ENCODE results near the gene ASMTL. TPM values are rescaled to one million over a fixed set of nuclear protein-coding genes. Genes with fewer than 3 reads are reported as not detected.

ASMTL gene
- total RNA-seq, 1 experiment from 2014 or later, result 42.7 TPM

DNA sequence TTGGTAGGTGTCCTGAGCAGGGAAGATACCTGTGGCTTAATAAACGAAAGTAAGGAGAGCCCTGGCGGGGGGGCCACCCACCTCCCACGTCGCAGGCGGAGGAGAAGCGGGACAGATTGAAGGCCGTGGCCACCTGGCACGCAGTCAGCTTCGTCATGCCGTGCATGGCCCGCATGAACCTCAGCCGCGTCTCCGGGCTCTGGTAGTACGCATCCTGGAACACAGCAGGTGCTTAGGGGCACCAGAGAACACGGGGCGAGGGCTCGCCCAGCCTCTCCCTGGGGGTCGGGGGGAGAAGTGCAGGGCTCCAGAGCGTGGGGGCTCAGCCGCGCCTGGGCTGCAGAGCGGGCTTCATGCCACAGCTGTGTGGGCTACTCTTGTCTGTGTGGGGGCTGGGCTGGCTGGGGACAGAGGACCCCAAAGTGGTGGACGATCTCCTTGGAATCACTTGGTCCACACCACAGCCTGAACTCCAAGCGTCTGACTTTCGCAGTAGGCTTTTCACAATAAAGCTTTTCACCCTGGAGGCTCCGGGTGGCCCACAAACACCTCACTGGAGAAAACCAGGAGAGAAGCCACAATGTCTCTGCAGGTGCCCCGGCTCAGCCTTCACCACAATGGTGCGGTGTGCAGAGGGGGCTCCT lies 33.7 kb downstream of the ASMTL start:
- no peak for TF ChIP-seq EZH2 (IDR thresholded peaks at IDR 0.05; ENCODE audit: low read depth)
- TF ChIP-seq, protein P1, sequence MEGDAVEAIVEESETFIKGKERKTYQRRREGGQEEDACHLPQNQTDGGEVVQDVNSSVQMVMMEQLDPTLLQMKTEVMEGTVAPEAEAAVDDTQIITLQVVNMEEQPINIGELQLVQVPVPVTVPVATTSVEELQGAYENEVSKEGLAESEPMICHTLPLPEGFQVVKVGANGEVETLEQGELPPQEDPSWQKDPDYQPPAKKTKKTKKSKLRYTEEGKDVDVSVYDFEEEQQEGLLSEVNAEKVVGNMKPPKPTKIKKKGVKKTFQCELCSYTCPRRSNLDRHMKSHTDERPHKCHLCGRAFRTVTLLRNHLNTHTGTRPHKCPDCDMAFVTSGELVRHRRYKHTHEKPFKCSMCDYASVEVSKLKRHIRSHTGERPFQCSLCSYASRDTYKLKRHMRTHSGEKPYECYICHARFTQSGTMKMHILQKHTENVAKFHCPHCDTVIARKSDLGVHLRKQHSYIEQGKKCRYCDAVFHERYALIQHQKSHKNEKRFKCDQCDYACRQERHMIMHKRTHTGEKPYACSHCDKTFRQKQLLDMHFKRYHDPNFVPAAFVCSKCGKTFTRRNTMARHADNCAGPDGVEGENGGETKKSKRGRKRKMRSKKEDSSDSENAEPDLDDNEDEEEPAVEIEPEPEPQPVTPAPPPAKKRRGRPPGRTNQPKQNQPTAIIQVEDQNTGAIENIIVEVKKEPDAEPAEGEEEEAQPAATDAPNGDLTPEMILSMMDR (conservative IDR thresholded peaks at IDR 0.05), result no peak
- no peaks in the 10 kb centered on the region for H4K20me1 ChIP-seq (ENCODE audit: insufficient read depth)
- no TSS peak for BruUV-seq (replicated peaks)
- peaks cover 30% of the 10 kb centered on the region; the same call in 1 of the 2 replicates for H3F3A ChIP-seq (ENCODE audit: insufficient read depth, low read depth)
- H3K4me1 ChIP-seq (replicated peaks; ENCODE audit: insufficient read depth), result no peaks in the 10 kb centered on the region
- no peak overlapping the region for H3K4me3 ChIP-seq
- H3K9me2 ChIP-seq (ENCODE audit: insufficient read depth), result no peaks in the 10 kb centered on the region
- intact Hi-C loops (cut with micrococcal nuclease; ENCODE audit: unreplicated experiment), result no loop called here
- no peaks in the 10 kb centered on the region for H3K27me3 ChIP-seq (ENCODE audit: insufficient read depth, low read depth)
- H3K4me2 ChIP-seq, result no peak overlapping the region
- no peak for DNase-seq
- CTCF ChIA-PET, result no interaction called here
- no peak overlapping the region for H3K27ac ChIP-seq
- no peak overlapping the region for H2AFZ ChIP-seq
- H3K9me3 ChIP-seq (ENCODE audit: insufficient read depth, low read depth), result 0 out of 2 replicates have a peak, but pooled peaks cover 6% of the 10 kb centered on the region
- H3K36me3 ChIP-seq (ENCODE audit: low read depth), result 0 out of 2 replicates have a peak, but pooled peaks cover 8% of the 10 kb centered on the region
- no peaks in the 10 kb centered on the region for H3K79me2 ChIP-seq (ENCODE audit: low read depth)
- POLR2A ChIA-PET (ENCODE audit: unreplicated experiment), result no interaction called here

DNA sequence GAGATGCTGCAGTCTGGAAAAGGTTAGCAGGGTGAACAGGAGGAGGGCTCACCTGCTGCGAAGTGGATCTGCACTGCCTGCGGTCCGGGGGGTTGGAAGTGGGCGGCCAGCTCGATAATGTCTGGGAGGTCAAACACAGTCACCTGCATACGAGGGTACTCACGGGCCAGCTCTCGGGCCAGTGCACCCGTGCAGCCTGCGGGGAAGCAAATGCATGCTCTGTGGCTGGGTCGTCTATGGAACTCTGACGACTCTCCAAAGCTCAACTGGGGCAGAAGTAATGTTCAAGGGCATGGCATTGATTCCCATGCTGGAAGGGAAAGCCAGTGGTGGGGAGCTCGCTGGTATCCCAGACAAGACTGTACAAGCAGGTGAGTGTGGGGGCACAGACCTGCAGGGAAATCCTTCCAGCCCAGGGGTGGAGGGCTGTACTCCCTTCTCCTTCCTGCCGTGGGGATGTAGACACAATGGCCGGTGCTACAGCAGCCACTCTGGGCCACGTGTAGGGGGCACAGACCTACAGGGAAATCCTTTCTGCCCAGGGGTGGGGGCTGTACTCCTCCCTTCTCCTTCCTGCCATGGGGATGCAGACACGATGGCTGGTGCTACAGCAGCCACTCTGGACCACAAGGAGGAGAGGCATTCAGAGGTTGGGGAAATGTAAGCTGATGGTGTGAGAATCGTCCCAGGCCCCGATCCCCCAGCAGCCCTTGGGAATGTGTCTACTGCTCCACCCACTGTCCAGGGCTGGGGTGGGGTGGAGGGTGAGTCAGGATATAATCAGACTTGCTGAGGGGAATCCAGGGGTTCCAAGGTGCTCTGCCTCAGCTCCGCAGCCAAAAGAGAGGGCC lies 34.6 kb downstream of the ASMTL start:
- CTCF ChIA-PET, result no interaction called here
- Histone ChIP-seq H4K20me1 (ENCODE audit: insufficient read depth) (no peaks in the 10 kb centered on the region), H3K4me1 (replicated peaks; ENCODE audit: insufficient read depth) (no peaks in the 10 kb centered on the region), H3K36me3 (ENCODE audit: low read depth) (0 out of 2 replicates have a peak, but pooled peaks cover 8% of the 10 kb centered on the region), H2AFZ (no peak overlapping the region), H3K9me2 (ENCODE audit: insufficient read depth) (no peaks in the 10 kb centered on the region), H3K79me2 (ENCODE audit: low read depth) (no peaks in the 10 kb centered on the region), H3K4me3 (no peak overlapping the region), H3K9me3 (ENCODE audit: insufficient read depth, low read depth) (0 out of 2 replicates have a peak, but pooled peaks cover 4% of the 10 kb centered on the region), H3K4me2 (no peak overlapping the region), H3K27ac (no peak overlapping the region), H3K27me3 (ENCODE audit: insufficient read depth, low read depth) (no peaks in the 10 kb centered on the region), H3F3A (ENCODE audit: insufficient read depth, low read depth) (peaks cover 30% of the 10 kb centered on the region; the same call in 1 of the 2 replicates)
- POLR2A ChIA-PET (ENCODE audit: unreplicated experiment), result no interaction called here
- no peak for TF ChIP-seq EZH2 (IDR thresholded peaks at IDR 0.05; ENCODE audit: low read depth)
- TF ChIP-seq, protein P1 (conservative IDR thresholded peaks at IDR 0.05), result no peak
- intact Hi-C loops (cut with micrococcal nuclease; ENCODE audit: unreplicated experiment), result no loop called here
- BruUV-seq (replicated peaks), result no TSS peak
- DNase-seq, result no peak

GRCh38 chrX:1416965-1417760 lies 35.5 kb downstream of the ASMTL start:
- Histone ChIP-seq H3K4me1 (replicated peaks; ENCODE audit: insufficient read depth) (no peaks in the 10 kb centered on the region), H3K36me3 (ENCODE audit: low read depth) (0 out of 2 replicates have a peak, but pooled peaks cover 8% of the 10 kb centered on the region), H3K9me3 (ENCODE audit: insufficient read depth, low read depth) (no peaks in the 10 kb centered on the region), H2AFZ (no peak overlapping the region), H3K4me2 (no peak overlapping the region), H3K27ac (no peak overlapping the region), H3K9me2 (ENCODE audit: insufficient read depth) (no peaks in the 10 kb centered on the region), H3K4me3 (no peak overlapping the region), H3K79me2 (ENCODE audit: low read depth) (no peaks in the 10 kb centered on the region), H3F3A (ENCODE audit: insufficient read depth, low read depth) (peaks cover 30% of the 10 kb centered on the region; the same call in 1 of the 2 replicates), H4K20me1 (ENCODE audit: insufficient read depth) (no peaks in the 10 kb centered on the region), H3K27me3 (ENCODE audit: insufficient read depth, low read depth) (no peaks in the 10 kb centered on the region)
- no peak for TF ChIP-seq EZH2 (IDR thresholded peaks at IDR 0.05; ENCODE audit: low read depth)
- TF ChIP-seq, protein P1 (conservative IDR thresholded peaks at IDR 0.05), result no peak
- BruUV-seq (replicated peaks), result no TSS peak
- intact Hi-C loops (cut with micrococcal nuclease; ENCODE audit: unreplicated experiment), result no loop called here
- ChIA-PET POLR2A (ENCODE audit: unreplicated experiment) (no interaction called here), CTCF (no interaction called here)
- DNase-seq, result no peak

Data from PC-9 (cell line).